ENCODE measurements around the gene PHF1.

The PHF1 gene

GRCh38 chr6:33414592-33415271, 3.9 kb downstream of the PHF1 start:
- H3K4me3 ChIP-seq (ENCODE audit: low read depth, low read length), result peak overlapping the region; percentile 3; the same call in 1 of the 2 replicates
- TF ChIP-seq CTCF (IDR thresholded peaks at IDR 0.05; ENCODE audit: insufficient read depth, low read length, missing control alignments), result peak; percentile 44
- ChIA-PET POLR2A (interaction anchor here (1.1 kb wide), 1 partner anchor 96 kb away, joined by 3 read pairs; no protein-coding TSS in a partner anchor), CTCF (interaction anchor here (0.7 to 1.1 kb wide), 2 partner anchors 10 to 20 kb away, joined by 3 read pairs; no protein-coding TSS in a partner anchor)
- DNase-seq (ENCODE audit: low read depth, low spot score), result no peak

- H3K4me3 ChIP-seq (ENCODE audit: low read depth, low read length), result peak overlapping the region; percentile 91
- ChIA-PET POLR2A (no interaction called here), CTCF (interaction anchor here (1.1 to 2.3 kb wide), 4 partner anchors 9 to 164 kb away, joined by 3 to 11 read pairs (median 5); partner anchors contain the start of gene BAK1)
- DNase-seq (ENCODE audit: low read depth, low spot score), result no peak
- no peak for TF ChIP-seq CTCF (IDR thresholded peaks at IDR 0.05; ENCODE audit: insufficient read depth, low read length, missing control alignments)
Measured at GRCh38 chr6:33415831-33416230, 5.0 kb downstream of the PHF1 start.

- no peak for DNase-seq (ENCODE audit: low read depth, low spot score)
- POLR2A ChIA-PET, result interaction anchor here (0.6 kb wide), 1 partner anchor 9 kb away, joined by 4 read pairs; no protein-coding TSS in a partner anchor
- CTCF ChIA-PET, result interaction anchor here (1.1 to 2.3 kb wide), 4 partner anchors 9 to 163 kb away, joined by 3 to 11 read pairs (median 5); partner anchors contain the start of gene BAK1
- no peak for TF ChIP-seq CTCF (IDR thresholded peaks at IDR 0.05; ENCODE audit: insufficient read depth, low read length, missing control alignments)
- H3K4me3 ChIP-seq (ENCODE audit: low read depth, low read length), result peak overlapping the region; percentile 91
Measured at GRCh38 chr6:33416386-33417127, 5.7 kb downstream of the PHF1 start.

- H3K4me3 ChIP-seq (ENCODE audit: low read depth, low read length), result peak overlapping the region; percentile 91
- TF ChIP-seq CTCF (IDR thresholded peaks at IDR 0.05; ENCODE audit: insufficient read depth, low read length, missing control alignments), result no peak
- CTCF ChIA-PET, result interaction anchor here (1.1 to 2.3 kb wide), 5 partner anchors 8 to 162 kb away, joined by 3 to 11 read pairs (median 7); partner anchors contain the start of gene BAK1
- peak; percentile 64 for DNase-seq (ENCODE audit: low read depth, low spot score)
- POLR2A ChIA-PET, result interaction anchor here (0.6 kb wide), 1 partner anchor 9 kb away, joined by 4 read pairs; no protein-coding TSS in a partner anchor
Measured at GRCh38 chr6:33417128-33417902, 6.5 kb downstream of the PHF1 start.

- ChIA-PET POLR2A (no interaction called here), CTCF (interaction anchor here (0.8 to 2.1 kb wide), 7 partner anchors 11 to 161 kb away, joined by 3 to 10 read pairs (median 4); no protein-coding TSS in a partner anchor)
- no peak for TF ChIP-seq CTCF (IDR thresholded peaks at IDR 0.05; ENCODE audit: insufficient read depth, low read length, missing control alignments)
- peak within 1 kb of the TSS; percentile 91 for H3K4me3 ChIP-seq (ENCODE audit: low read depth, low read length)
- peak; percentile 98 for DNase-seq (ENCODE audit: low read depth, low spot score)
Measured at GRCh38 chr6:33417903-33418689, 7.3 kb downstream of the PHF1 start, which contains the start of gene CUTA. Gene CUTA (minus strand): TSS chr6:33418107. CDS start chr6:33418000, 107 bp downstream.
